Neural crest cell (in vitro differentiated cells): Measurements from ENCODE around the gene ROGDI. TPM values are rescaled to one million over a fixed set of nuclear protein-coding genes. Genes with fewer than 3 reads are reported as not detected.
A peak's percentile ranks its signal among the peaks of the same experiment; 100 is the strongest.

Experiments
- DNase-seq: peaks from one replicate; pipeline ENCODE4 v3.0.0; 2021; ENCODE audit warnings: low read depth, mixed read lengths, low spot score
- H3K27ac Mint-ChIP-seq: one replicate; pipeline ENCODE4 v1.8.0; 2021; ENCODE audit warnings: mild to moderate bottlenecking, mixed read lengths; ENCODE audit not compliant: unreplicated experiment
- H3K27me3 Mint-ChIP-seq: 2 replicates; pipeline ENCODE4 v1.8.0; 2021; ENCODE audit warnings: low read depth, mild to moderate bottlenecking, mixed read lengths
- H3K36me3 Mint-ChIP-seq: 2 replicates; pipeline ENCODE4 v1.8.0; 2021; ENCODE audit warnings: low read depth, mild to moderate bottlenecking, mixed read lengths
- H3K4me1 Mint-ChIP-seq: 2 replicates; pipeline ENCODE4 v1.8.0; 2021; ENCODE audit warnings: mixed read lengths
- H3K4me3 Mint-ChIP-seq: one replicate; pipeline ENCODE4 v1.8.0; 2021; ENCODE audit warnings: mild to moderate bottlenecking, mixed read lengths
- H3K9me3 Mint-ChIP-seq: 2 replicates; pipeline ENCODE4 v1.8.0; 2021; ENCODE audit warnings: mixed read lengths
- total RNA-seq: library from RNA; stranded (reverse); gene quantifications from 2 replicates; pipeline ENCODE4 v1.2.1, GENCODE V29; 2021
- TF ChIP-seq, protein P1 (sequence below): fragments of 200-600 bp; sonication (generic); conservative IDR thresholded peaks from 2 replicates; pipeline ENCODE4 v1.5.0; 2021; ENCODE audit warnings: antibody characterized with exemption, mild to moderate bottlenecking

The ROGDI gene
- total RNA-seq, 1 donor from 2014 or later = 22.0 TPM

GRCh38 chr16:4800290-4801041 is 2.0 kb downstream of the ROGDI start:
- no peak overlapping the region for H3K27ac Mint-ChIP-seq
- no peaks in the 10 kb centered on the region for H3K27me3 Mint-ChIP-seq
- no peaks in the 10 kb centered on the region for H3K9me3 Mint-ChIP-seq
- H3K36me3 Mint-ChIP-seq = no peaks in the 10 kb centered on the region
- TF ChIP-seq, protein P1, sequence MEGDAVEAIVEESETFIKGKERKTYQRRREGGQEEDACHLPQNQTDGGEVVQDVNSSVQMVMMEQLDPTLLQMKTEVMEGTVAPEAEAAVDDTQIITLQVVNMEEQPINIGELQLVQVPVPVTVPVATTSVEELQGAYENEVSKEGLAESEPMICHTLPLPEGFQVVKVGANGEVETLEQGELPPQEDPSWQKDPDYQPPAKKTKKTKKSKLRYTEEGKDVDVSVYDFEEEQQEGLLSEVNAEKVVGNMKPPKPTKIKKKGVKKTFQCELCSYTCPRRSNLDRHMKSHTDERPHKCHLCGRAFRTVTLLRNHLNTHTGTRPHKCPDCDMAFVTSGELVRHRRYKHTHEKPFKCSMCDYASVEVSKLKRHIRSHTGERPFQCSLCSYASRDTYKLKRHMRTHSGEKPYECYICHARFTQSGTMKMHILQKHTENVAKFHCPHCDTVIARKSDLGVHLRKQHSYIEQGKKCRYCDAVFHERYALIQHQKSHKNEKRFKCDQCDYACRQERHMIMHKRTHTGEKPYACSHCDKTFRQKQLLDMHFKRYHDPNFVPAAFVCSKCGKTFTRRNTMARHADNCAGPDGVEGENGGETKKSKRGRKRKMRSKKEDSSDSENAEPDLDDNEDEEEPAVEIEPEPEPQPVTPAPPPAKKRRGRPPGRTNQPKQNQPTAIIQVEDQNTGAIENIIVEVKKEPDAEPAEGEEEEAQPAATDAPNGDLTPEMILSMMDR = no peak
- peaks cover 9% of the 10 kb centered on the region for H3K4me1 Mint-ChIP-seq
- H3K4me3 Mint-ChIP-seq = peak overlapping the region; percentile 74
- DNase-seq = no peak

DNA sequence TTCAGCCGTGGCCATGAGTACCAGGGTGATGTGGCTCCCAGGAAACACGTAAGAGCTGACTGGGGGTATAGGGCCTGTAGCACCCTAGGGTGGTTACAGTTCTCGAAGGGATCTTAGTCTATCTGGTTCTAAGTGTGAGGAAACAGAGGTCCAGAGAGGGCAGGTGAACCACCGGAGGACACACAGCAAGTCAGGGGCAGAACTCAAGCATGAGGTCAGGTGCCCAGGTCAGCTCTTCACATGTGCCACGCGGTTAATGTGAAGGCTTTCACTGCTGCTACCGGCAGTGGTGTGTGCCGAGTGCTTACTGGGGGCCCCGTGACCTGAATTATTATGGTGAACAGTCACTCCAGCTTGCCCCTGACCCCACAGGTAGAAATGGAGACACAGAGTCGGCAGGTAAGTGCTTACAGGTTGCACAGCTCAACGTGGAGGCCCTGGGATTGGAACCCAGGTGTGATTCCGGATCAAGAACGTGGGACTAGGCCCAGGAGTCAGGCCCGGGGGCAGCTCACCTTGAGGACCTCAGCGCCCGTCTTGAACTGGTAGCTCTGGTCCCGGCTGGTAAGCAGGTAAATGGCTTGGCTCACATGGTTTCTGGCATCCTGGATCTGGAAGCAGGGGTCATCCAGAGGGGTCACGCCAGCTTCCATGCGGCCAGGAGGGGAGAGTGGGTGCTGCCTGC is 3.1 kb downstream of the ROGDI start:
- Mint-ChIP-seq H3K9me3 (no peaks in the 10 kb centered on the region), H3K36me3 (no peaks in the 10 kb centered on the region), H3K4me1 (peaks cover 9% of the 10 kb centered on the region), H3K4me3 (peak overlapping the region; percentile 72), H3K27ac (no peak overlapping the region), H3K27me3 (no peaks in the 10 kb centered on the region)
- DNase-seq = no peak
- TF ChIP-seq, protein P1 = no peak

DNA sequence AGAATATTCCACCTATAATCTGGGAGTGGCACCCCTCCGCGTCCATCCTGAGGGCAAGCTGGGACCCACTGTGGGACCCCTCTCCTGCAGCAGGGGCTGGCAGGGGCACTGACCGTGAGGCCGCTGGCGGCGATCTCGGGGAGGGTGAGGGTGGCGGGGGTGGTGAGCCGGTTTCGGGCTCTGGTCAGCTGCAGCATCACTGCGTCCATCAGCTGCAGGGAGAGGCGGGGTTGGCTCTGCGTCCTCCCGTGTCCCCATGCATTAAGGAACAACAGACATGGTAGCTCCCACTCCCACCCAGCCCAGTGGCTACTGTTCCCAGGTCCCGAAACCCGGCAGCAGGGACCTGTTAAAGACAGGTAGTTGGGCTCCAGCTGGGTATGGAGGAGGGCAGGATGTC is 4.0 kb downstream of the ROGDI start:
- no peaks in the 10 kb centered on the region for H3K36me3 Mint-ChIP-seq
- no peaks in the 10 kb centered on the region for H3K9me3 Mint-ChIP-seq
- no peak for DNase-seq
- no peaks in the 10 kb centered on the region for H3K27me3 Mint-ChIP-seq
- no peak overlapping the region for H3K27ac Mint-ChIP-seq
- H3K4me3 Mint-ChIP-seq = no peak overlapping the region
- TF ChIP-seq, protein P1 = no peak
- peaks cover 7% of the 10 kb centered on the region for H3K4me1 Mint-ChIP-seq

DNA sequence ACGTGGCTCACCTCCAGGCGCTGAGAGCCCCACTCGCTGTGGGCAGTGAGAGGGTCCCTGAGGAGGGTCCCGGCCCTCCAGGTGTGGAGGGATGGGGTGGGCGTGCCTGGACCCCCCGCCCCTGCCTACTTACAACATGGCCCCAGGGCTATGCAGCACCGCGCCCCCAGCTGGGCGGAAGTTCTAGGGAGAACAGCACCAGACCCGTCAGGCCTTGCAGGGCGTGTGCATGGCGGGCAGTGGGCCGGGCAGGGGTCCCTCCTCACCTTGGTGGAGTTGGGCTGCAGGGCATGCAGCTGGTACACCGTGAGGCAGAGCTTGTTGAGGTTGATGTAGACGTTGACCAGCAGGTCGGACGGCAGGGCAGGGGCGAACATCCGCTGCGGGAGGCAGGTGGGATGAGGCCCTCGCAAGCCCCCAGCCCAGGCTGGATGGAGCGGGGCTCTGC is 4.6 kb downstream of the ROGDI start:
- TF ChIP-seq, protein P1 = no peak
- H3K4me1 Mint-ChIP-seq = peaks cover under 1% of the 10 kb centered on the region
- no peak overlapping the region for H3K4me3 Mint-ChIP-seq
- H3K9me3 Mint-ChIP-seq = no peaks in the 10 kb centered on the region
- H3K27me3 Mint-ChIP-seq = no peaks in the 10 kb centered on the region
- no peak overlapping the region for H3K27ac Mint-ChIP-seq
- DNase-seq = no peak
- no peaks in the 10 kb centered on the region for H3K36me3 Mint-ChIP-seq

DNA sequence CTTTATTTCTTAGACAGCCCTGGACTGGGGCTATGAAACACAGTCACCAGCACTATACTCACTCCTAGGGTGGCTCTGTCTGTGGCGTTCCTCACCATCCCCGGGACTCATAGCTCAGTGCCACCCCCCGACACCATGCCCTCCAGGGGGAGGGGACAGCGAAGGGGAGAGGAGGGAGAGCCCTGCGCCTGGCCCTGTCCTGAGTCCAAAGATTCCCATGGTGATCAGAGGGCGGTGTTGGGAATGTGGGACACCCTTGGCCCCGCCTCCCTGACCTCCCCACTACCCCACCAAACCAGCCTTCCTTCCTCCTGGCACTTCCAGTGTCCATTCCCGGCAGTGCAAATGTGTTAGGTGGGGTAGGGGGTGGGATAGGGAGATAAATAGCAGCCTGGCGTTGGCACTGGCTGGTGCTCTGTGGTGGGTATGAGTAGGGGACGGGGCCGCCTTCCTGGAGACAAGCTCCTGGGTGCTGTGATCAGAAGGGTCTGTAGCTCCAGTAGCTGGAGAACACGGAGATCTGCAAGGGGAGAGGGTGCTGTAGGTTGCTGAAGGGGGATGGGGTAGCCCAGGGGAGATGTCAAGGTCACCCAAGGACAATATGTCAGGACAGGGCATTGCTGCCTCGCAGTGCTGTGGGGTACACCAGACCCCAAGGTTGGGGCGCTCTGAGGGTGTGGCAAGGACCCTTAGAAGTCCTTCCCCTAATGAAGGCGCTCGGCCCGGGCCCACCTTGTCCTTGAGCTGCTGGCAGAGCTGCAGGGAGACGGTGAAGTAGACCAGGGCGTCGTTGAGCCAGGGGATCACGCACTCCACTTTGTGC is 5.2 kb downstream of the ROGDI start:
- TF ChIP-seq, protein P1 = no peak
- no peak for DNase-seq
- H3K27me3 Mint-ChIP-seq = no peaks in the 10 kb centered on the region
- no peak overlapping the region for H3K4me3 Mint-ChIP-seq
- H3K27ac Mint-ChIP-seq = no peak overlapping the region
- no peaks in the 10 kb centered on the region for H3K36me3 Mint-ChIP-seq
- no peaks in the 10 kb centered on the region for H3K9me3 Mint-ChIP-seq
- no peaks in the 10 kb centered on the region for H3K4me1 Mint-ChIP-seq
